Liver (tissue), 9 donors: ENCODE measurements around the gene OR56B1. TPM values are rescaled to one million over a fixed set of nuclear protein-coding genes. Genes with fewer than 3 reads are reported as not detected.

Experiments used
- DNase-seq: peaks from one replicate; pipeline ENCODE4 v3.0.0-alpha.2; 2017; ENCODE audit warnings: low spot score
- H3K27ac ChIP-seq, 2 donors: one replicate each; pipeline ENCODE4 v1.7.0; 2013; ENCODE audit warnings: inconsistent platforms in 2 of 2, low read length in 2 of 2, control low read depth in 1 of 2, low read depth in 1 of 2, mild to moderate bottlenecking in 1 of 2
- H3K27me3 ChIP-seq, 4 donors: one replicate each; pipeline versions ENCODE4 v1.6.1 to v1.7.0; 2013; ENCODE audit warnings: low read length in 3 of 4, inconsistent platforms in 1 of 4, mild to moderate bottlenecking in 1 of 4, moderate library complexity in 1 of 4; ENCODE audit not compliant: control insufficient read depth in 4 of 4, insufficient read depth in 4 of 4
- H3K36me3 ChIP-seq, 4 donors: one replicate each; pipeline versions ENCODE4 v1.6.1 to v1.7.0; 2013; ENCODE audit warnings: low read length in 3 of 4, mild to moderate bottlenecking in 3 of 4, low read depth in 1 of 4, moderate library complexity in 1 of 4; ENCODE audit not compliant: control insufficient read depth in 4 of 4, insufficient read depth in 3 of 4
- H3K4me1 ChIP-seq, 4 donors: one replicate each; pipeline versions ENCODE4 v1.6.1 to v1.7.0; 2013; ENCODE audit warnings: low read length in 3 of 4, mild to moderate bottlenecking in 3 of 4, moderate library complexity in 1 of 4; ENCODE audit not compliant: control insufficient read depth in 4 of 4, insufficient read depth in 4 of 4
- H3K4me3 ChIP-seq, 3 donors: one replicate each; pipeline versions ENCODE4 v1.6.1 to v1.7.0; 2013; ENCODE audit warnings: low read length in 3 of 3, control low read depth in 1 of 3, low read depth in 1 of 3, mild to moderate bottlenecking in 1 of 3
- H3K9ac ChIP-seq, 2 donors: one replicate each; pipeline ENCODE4 v1.7.0; 2013; ENCODE audit warnings: low read length in 2 of 2, mild to moderate bottlenecking in 2 of 2, moderate library complexity in 2 of 2, control low read depth in 1 of 2, low read depth in 1 of 2
- H3K9me3 ChIP-seq, 4 donors: one replicate each; pipeline versions ENCODE4 v1.6.1 to v1.7.0; 2013; ENCODE audit warnings: low read length in 3 of 4; ENCODE audit not compliant: control insufficient read depth in 4 of 4
- CTCF ChIP-seq: fragments of 150-350 bp; IDR thresholded peaks from 2 replicates; pipeline ENCODE4 v1.5.1; 2017; ENCODE audit warnings: improper control_type of control experiment, low read depth, low read length; ENCODE audit not compliant: missing input control
- EGR1 ChIP-seq, 2 donors: IDR thresholded peaks; 2 replicates each; pipeline ENCODE4 v1.6.1; 2016 to 2018; ENCODE audit warnings: antibody characterized with exemption in 2 of 2, low read depth in 2 of 2
- FOXA1 ChIP-seq: IDR thresholded peaks from 2 replicates; pipeline ENCODE4 v1.6.1; 2016; ENCODE audit warnings: antibody characterized with exemption
- FOXA2 ChIP-seq: IDR thresholded peaks from 2 replicates; pipeline ENCODE4 v1.6.1; 2016; ENCODE audit warnings: antibody characterized with exemption
- GABPA ChIP-seq, 2 donors: IDR thresholded peaks in 1 of 2; conservative IDR thresholded peaks in 1 of 2; 2 replicates each; pipeline ENCODE4 v1.6.1; 2016; ENCODE audit warnings: antibody characterized with exemption in 2 of 2, mild to moderate bottlenecking in 1 of 2, moderate library complexity in 1 of 2
- HNF4A ChIP-seq, 2 donors: conservative IDR thresholded peaks; 2 replicates each; pipeline ENCODE4 v1.6.1; 2016; ENCODE audit warnings: antibody characterized with exemption in 2 of 2, mild to moderate bottlenecking in 2 of 2
- HNF4G ChIP-seq: IDR thresholded peaks from 2 replicates; pipeline ENCODE4 v1.6.1; 2016; ENCODE audit warnings: antibody characterized with exemption
- JUND ChIP-seq, 2 donors: IDR thresholded peaks; 2 replicates each; pipeline ENCODE4 v1.6.1; 2016; ENCODE audit warnings: antibody characterized with exemption in 2 of 2
- MAX ChIP-seq: IDR thresholded peaks from 2 replicates; pipeline ENCODE4 v1.6.1; 2016; ENCODE audit warnings: antibody characterized with exemption
- NR2F2 ChIP-seq: IDR thresholded peaks from 2 replicates; pipeline ENCODE4 v1.6.1; 2016; ENCODE audit warnings: antibody characterized with exemption
- RAD21 ChIP-seq, 2 donors: IDR thresholded peaks; 2 replicates each; pipeline ENCODE4 v1.6.1; 2016; ENCODE audit warnings: antibody characterized with exemption in 2 of 2, mild to moderate bottlenecking in 2 of 2
- RXRA ChIP-seq, 2 donors: IDR thresholded peaks; 2 replicates each; pipeline ENCODE4 v1.6.1; 2017 to 2018; ENCODE audit warnings: antibody characterized with exemption in 2 of 2, mild to moderate bottlenecking in 1 of 2
- SP1 ChIP-seq: IDR thresholded peaks from 2 replicates; pipeline ENCODE4 v1.6.1; 2018; ENCODE audit warnings: antibody characterized with exemption, mild to moderate bottlenecking
- TAF1 ChIP-seq: conservative IDR thresholded peaks from 2 replicates; pipeline ENCODE4 v1.6.1; 2016; ENCODE audit warnings: antibody characterized with exemption, mild to moderate bottlenecking
- YY1 ChIP-seq: IDR thresholded peaks from 2 replicates; pipeline ENCODE4 v1.6.1; 2016; ENCODE audit warnings: antibody characterized with exemption, mild to moderate bottlenecking
- WGBS: extraction: QIAGEN DNeasy Blood & Tissue Kit; methylation state at CpG from one replicate; pipeline ENCODE4 v1.1.7; 2013; 5-methylcytosine and 5-hydroxymethylcytosine counted together
- polyA plus RNA-seq, 2 donors: library from polyadenylated mRNA; stranded (reverse) in 1 of 2; unstranded in 1 of 2; fragments of 200-250 nt in 1 of 2; fragments of >200 nt in 1 of 2; fragmentation: Nextera tagmentation in 1 of 2; extraction: Ambion mirVana in 1 of 2; gene quantifications; one replicate each; pipeline versions ENCODE4 v1.2.1 to v1.2.3, GENCODE V29; 2013 to 2015
- total RNA-seq, 2 donors: library from RNA; depleted of rRNA; stranded (reverse); fragments of >200 nt; gene quantifications; one replicate each; pipeline ENCODE4 v1.2.3, GENCODE V29; 2014
- TF ChIP-seq, protein P1 (sequence below): IDR thresholded peaks from 2 replicates; pipeline ENCODE4 v1.6.1; 2016; ENCODE audit warnings: antibody characterized with exemption
- TF ChIP-seq, protein P2 (sequence below): IDR thresholded peaks from 2 replicates; pipeline ENCODE4 v1.6.1; 2016; ENCODE audit warnings: antibody characterized with exemption, mild to moderate bottlenecking
- donor health status: healthy.
- donor health status: healthy.
- donor health status: healthy.
- donor health status: healthy.
- donor health status: healthy.

OR56B1 gene
- total and polyA plus RNA-seq, 4 donors = not detected

GRCh38 chr11:5727691-5728090 lies 8.6 kb upstream of the OR56B1 start:
- TF ChIP-seq, protein P1, sequence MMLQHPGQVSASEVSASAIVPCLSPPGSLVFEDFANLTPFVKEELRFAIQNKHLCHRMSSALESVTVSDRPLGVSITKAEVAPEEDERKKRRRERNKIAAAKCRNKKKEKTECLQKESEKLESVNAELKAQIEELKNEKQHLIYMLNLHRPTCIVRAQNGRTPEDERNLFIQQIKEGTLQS = no peak
- TF ChIP-seq RAD21 (IDR thresholded peaks at IDR 0.05) (no peak), YY1 (no peak), HNF4G (no peak), MAX (no peak), EGR1 (IDR thresholded peaks at IDR 0.05; ENCODE audit: low read depth in 2 of 2) (no peak), SP1 (no peak), NR2F2 (no peak), HNF4A (conservative IDR thresholded peaks at IDR 0.05) (no peak), FOXA1 (no peak), GABPA (IDR thresholded peaks at IDR 0.05 in 1 of 2, conservative IDR thresholded peaks at IDR 0.05 in 1 of 2) (no peak), CTCF (no peak), TAF1 (no peak), FOXA2 (no peak), RXRA (IDR thresholded peaks at IDR 0.05) (no peak), JUND (IDR thresholded peaks at IDR 0.05) (no peak)
- TF ChIP-seq, protein P2, sequence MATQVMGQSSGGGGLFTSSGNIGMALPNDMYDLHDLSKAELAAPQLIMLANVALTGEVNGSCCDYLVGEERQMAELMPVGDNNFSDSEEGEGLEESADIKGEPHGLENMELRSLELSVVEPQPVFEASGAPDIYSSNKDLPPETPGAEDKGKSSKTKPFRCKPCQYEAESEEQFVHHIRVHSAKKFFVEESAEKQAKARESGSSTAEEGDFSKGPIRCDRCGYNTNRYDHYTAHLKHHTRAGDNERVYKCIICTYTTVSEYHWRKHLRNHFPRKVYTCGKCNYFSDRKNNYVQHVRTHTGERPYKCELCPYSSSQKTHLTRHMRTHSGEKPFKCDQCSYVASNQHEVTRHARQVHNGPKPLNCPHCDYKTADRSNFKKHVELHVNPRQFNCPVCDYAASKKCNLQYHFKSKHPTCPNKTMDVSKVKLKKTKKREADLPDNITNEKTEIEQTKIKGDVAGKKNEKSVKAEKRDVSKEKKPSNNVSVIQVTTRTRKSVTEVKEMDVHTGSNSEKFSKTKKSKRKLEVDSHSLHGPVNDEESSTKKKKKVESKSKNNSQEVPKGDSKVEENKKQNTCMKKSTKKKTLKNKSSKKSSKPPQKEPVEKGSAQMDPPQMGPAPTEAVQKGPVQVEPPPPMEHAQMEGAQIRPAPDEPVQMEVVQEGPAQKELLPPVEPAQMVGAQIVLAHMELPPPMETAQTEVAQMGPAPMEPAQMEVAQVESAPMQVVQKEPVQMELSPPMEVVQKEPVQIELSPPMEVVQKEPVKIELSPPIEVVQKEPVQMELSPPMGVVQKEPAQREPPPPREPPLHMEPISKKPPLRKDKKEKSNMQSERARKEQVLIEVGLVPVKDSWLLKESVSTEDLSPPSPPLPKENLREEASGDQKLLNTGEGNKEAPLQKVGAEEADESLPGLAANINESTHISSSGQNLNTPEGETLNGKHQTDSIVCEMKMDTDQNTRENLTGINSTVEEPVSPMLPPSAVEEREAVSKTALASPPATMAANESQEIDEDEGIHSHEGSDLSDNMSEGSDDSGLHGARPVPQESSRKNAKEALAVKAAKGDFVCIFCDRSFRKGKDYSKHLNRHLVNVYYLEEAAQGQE = no peak
- 91% methylated on average over 1 of the region's 1 CpG for WGBS
- no peaks in the 10 kb centered on the region for H3K9me3 ChIP-seq

DNA sequence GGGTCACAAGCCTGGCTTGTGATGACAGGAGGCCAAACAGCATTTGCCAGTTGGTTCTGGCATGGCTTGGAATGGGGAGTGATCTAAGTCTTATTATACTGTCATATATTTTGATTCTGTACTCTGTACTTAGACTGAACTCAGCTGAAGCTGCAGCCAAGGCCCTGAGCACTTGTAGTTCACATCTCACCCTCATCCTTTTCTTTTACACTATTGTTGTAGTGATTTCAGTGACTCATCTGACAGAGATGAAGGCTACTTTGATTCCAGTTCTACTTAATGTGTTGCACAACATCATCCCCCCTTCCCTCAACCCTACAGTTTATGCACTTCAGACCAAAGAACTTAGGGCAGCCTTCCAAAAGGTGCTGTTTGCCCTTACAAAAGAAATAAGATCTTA lies 843 bp downstream of the OR56B1 start:
- Histone ChIP-seq H3K27me3 (no peaks in the 10 kb centered on the region), H3K36me3 (no peaks in the 10 kb centered on the region), H3K9me3 (peaks cover 0 to 2% (median 0%) of the 10 kb centered on the region in 4 donors), H3K27ac (no peak overlapping the region), H3K4me3 (no peak overlapping the region), H3K9ac (no peak overlapping the region), H3K4me1 (no peaks in the 10 kb centered on the region)
- TF ChIP-seq CTCF (no peak), YY1 (no peak), JUND (IDR thresholded peaks at IDR 0.05) (no peak), RAD21 (IDR thresholded peaks at IDR 0.05) (no peak), FOXA1 (no peak), TAF1 (no peak), HNF4A (conservative IDR thresholded peaks at IDR 0.05) (no peak)
- DNase-seq = no peak

More at GRCh38 chr11:5727691-5728090, 8.6 kb upstream of the OR56B1 start:
- no peak for DNase-seq
- Histone ChIP-seq H3K27me3 (peaks cover 0 to 5% (median 0%) of the 10 kb centered on the region in 4 donors), H3K4me1 (no peaks in the 10 kb centered on the region), H3K36me3 (no peaks in the 10 kb centered on the region), H3K27ac (no peak overlapping the region), H3K4me3 (no peak overlapping the region), H3K9ac (no peak overlapping the region)
